Testis (tissue), 2 donors: ENCODE data around the gene RPS18.

ENCODE experiments used
- POLR2A ChIP-seq: fragments of 450-650 bp; IDR thresholded peaks from one replicate; pipeline ENCODE4 v1.6.1; 2017; ENCODE audit warnings: antibody characterized with exemption, mild to moderate bottlenecking, moderate library complexity
- TF ChIP-seq, protein P1 (sequence below), 3 experiments: fragments of 450-650 bp in 2 of 3; fragments of 200-600 bp in 1 of 3; sonication (generic) in 1 of 3; IDR thresholded peaks; one replicate each; pipeline ENCODE4 v1.5.1; 2016 to 2019; ENCODE audit warnings: antibody characterized with exemption in 3 of 3, mild to moderate bottlenecking in 2 of 3, moderate library complexity in 1 of 3

- TF ChIP-seq, protein P1, sequence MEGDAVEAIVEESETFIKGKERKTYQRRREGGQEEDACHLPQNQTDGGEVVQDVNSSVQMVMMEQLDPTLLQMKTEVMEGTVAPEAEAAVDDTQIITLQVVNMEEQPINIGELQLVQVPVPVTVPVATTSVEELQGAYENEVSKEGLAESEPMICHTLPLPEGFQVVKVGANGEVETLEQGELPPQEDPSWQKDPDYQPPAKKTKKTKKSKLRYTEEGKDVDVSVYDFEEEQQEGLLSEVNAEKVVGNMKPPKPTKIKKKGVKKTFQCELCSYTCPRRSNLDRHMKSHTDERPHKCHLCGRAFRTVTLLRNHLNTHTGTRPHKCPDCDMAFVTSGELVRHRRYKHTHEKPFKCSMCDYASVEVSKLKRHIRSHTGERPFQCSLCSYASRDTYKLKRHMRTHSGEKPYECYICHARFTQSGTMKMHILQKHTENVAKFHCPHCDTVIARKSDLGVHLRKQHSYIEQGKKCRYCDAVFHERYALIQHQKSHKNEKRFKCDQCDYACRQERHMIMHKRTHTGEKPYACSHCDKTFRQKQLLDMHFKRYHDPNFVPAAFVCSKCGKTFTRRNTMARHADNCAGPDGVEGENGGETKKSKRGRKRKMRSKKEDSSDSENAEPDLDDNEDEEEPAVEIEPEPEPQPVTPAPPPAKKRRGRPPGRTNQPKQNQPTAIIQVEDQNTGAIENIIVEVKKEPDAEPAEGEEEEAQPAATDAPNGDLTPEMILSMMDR (IDR thresholded peaks at IDR 0.05): no peak
- TF ChIP-seq POLR2A: no peak
These were observed 17.3 kb downstream of the RPS18 start, which contains the start of the genes PFDN6 and WDR46 for GRCh38 chr6:33288921-33289783.
